ENCODE measurements around the gene KIAA1671.

Gene KIAA1671

DNA sequence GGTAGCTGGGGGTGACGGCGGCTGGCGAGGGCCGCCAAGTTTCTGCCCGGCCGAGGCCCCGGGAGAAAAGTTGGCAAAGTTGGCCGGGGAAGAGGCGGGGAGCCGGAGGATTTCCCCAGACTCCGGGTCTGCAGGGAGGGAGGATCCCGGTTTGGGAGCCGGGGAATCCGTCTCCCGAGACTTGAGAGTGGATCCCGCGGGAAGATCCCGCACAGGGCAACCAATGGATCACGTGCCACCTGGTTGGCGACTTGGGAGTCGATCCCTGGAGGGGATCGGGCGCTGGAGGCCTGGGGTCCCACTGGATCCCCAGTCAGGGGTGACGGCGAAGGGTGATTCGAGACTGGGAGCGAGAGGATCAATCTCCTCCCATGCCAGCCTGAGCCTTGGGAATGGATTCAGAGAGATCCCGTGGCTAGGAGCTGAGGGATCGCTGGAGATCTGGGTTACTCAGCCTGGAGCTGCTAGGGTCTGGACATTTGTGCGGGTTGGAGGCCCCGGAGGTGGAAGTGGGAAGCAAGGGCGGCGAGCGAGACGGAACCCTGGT is 394 bp downstream of the KIAA1671 start:
- DNase-seq (ENCODE audit: low read depth) = no peak

DNA sequence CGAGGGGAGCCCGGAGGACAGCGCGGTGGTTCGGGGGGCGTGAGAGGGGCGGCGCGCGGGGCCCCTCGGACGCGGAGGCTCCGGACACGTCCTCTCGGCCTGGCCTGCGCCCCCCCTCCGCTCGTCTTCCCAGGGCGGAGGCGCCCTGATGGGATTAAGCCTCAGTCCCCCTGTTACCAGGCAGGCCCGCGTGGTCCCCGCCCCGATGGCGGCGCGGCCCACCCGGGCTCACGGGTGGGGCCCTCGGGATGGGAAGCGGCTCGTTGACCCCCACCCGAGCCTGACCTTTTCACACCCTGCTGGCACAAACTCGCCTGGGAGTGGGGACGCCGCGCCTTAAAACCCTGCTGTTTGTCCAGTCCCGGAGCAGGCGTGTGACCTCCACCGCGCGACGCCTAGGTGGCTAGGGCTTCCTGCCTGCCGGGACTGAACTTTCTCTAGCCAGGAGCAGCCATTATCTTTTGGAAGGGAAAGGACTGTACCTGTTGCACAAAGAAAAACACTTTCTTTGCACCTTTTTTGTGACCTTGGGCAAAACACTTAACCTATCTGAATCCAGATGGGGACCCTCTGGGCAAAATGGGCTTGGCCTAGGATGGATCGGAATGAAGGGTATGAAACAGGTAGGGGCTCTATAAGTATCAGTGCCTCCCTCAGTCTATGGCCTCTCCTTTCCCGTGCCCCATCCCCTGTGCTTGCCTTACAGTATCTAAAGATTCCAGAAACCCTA is 1.0 kb downstream of the KIAA1671 start:
- no peak for DNase-seq (ENCODE audit: low read depth)

- no peak for DNase-seq (ENCODE audit: low read depth)
Observed at GRCh38 chr22:24954114-24954463, 1.6 kb downstream of the KIAA1671 start.

DNA sequence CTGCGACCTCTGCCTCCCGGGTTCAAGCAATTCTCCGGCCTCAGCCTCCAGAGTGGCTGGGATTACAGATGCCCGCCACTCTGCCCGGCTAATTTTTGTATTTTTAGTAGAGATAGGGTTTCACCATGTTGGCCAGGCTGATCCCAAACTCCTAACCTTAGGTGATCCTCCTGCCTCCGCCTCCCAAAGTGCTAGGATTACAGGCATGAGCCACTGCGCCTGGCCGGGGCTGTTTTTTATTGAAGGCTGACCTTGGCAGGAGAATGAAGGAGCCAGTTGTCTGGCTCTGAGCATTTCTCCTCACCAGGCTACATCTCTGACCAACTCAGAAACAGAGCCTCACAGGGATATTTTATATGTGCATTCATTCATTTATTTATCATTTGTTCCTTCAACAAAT is 2.3 kb downstream of the KIAA1671 start:
- DNase-seq (ENCODE audit: low read depth) = no peak

DNA sequence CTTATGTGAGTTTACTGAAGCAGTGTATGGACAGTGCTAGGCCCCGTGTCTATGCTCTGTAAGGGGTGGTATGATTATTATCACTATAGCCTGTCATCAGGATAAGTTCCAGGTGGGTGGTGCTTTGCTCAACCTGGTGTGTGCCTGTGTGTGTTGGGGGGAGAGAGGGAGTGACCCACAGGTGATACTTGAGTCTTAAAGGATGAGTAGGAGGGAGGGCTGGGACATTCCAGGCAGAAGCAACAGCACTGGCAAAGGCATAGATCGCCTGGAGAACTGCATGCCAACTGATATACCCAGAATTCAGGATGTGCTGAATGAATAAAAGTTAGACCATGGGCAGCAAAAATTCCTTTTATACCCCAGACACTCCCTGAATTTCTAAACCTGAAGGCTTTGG is 4.5 kb downstream of the KIAA1671 start:
- no peak for DNase-seq (ENCODE audit: low read depth)

- no peak for DNase-seq (ENCODE audit: low read depth)
Observed at GRCh38 chr22:24961217-24961844, 8.8 kb downstream of the KIAA1671 start.

GRCh38 chr22:24962094-24962493 is 9.6 kb downstream of the KIAA1671 start:
- no peak for DNase-seq (ENCODE audit: low read depth)

- DNase-seq (ENCODE audit: low read depth) = no peak
Observed at GRCh38 chr22:24962835-24963234, 10.3 kb downstream of the KIAA1671 start.

GRCh38 chr22:24964441-24964840 is 11.9 kb downstream of the KIAA1671 start:
- no peak for DNase-seq (ENCODE audit: low read depth)

DNA sequence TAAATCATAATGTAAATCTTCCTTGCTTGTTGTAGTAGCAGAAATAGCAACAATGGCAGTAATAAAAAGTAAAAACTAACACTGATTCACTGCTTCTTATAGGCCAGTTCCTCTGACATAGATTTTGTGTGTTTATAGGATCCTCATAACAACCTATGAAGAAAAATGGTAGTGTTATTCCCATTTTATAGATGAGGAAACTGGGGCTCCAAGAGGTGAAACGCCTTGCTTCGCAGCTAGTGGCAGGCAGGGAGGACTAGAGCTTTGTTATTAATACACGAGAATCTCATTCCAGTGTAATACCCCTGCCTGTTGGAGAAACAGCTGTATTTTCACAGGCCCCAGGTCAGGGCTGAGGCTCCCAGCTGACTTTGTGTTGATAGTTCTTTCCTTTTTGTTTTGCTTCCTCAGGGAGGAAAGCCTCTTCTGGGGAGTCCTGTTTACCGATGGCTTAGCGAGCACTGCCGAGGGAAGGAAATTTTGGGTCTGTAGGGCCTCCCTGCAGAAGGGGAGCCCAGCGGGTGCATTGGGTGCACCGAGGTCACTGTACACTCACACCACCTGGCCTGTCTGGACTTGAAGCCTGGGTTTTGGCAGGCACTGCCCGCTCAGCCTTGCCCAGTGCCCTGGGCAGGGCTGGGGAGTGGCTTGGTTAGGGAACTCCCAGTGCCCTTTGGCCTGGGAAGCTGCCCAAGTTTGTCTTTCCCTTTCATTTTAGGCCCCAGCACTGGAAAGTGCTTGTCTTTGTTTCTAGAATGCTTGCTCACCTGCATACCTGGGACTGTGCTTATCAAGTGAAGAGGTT is 13.5 kb downstream of the KIAA1671 start:
- DNase-seq (ENCODE audit: low read depth) = no peak

DNA sequence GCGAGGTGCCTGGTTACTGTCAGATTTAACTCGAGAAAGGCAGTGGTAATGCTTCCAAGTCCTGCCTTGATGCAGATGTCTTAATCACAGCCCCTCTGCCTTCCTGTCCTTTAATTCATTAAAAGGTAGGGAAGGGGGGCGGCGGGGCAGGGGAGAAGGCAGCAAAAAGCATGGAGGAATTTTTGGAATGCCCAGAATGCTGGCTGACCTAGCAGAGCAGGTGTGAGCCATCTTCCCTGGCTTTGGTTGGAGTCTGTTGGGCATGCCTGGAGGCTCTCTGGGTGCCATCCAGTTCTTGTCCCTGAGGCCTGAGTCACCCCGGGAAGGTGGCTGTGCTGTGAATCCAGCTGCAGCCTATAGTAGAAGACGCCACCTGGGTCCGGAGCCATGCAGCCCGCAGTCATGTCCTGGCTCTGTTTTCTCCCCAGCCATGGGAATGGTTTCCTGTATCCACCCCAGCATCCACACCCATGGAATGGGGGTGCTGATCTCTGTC is 15.6 kb downstream of the KIAA1671 start:
- DNase-seq (ENCODE audit: low read depth) = no peak

DNA sequence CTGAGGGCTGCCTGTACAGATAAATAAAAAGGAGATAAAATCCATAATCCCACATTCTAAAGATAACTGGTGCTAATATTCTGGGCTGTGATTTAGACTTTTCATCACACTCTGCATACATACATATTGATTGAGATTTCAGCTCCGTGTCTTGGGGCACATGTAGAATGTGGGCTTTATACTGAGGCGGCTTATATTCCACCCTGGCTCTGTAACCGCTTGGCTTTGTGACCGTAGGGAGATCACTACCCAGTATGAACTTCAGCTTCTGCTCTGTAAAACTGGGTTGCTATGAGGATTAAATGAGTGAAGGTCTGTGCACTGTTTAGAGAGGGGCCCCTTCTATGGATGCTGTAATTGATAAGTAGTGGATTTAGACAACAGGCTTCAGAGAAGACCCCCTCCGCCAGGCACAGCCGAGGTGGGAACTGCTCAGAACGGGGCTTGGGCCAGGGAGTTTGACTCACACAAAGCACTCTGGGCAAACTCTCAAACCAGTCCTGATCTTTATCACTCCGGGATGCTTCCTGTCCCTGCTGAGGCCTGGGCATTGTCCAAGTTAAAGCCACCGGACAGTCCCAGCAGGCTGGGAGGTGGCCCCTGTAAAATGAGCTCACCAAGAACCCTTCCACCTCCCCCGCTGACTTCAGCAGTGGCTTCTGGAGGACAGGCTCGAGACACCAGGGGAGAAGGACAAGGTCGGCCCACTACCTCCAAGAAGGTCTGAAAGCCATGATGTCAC is 17.2 kb downstream of the KIAA1671 start:
- no peak for DNase-seq (ENCODE audit: low read depth)

GRCh38 chr22:24972369-24972768 is 19.9 kb downstream of the KIAA1671 start:
- DNase-seq (ENCODE audit: low read depth) = no peak

GRCh38 chr22:24973872-24974271 is 21.4 kb downstream of the KIAA1671 start:
- no peak for DNase-seq (ENCODE audit: low read depth)

DNA sequence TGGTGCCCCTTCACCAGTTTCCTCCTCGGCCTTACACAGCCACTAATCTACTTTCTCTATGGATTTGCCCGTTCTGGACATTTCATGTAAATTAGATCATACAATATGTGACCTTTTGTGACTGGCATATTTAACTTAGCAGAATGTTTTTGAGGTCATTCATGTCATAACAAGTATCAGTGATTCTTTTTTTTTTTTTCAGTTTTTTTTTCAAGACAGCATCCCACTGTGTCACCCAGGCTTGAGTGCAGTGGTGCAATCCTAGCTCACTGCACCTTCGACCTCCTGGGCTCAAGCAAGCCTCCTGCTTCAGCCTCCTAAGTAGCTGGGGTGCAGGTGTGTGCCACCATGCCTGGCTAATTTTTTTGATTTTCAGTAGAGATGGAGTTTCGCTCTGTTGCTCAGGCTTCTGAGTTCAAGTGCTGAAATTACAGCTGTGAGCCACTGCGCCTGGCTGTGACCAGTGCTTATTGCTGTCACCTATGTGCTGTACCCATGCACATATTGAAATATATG is 22.7 kb downstream of the KIAA1671 start:
- DNase-seq (ENCODE audit: low read depth) = no peak

- DNase-seq (ENCODE audit: low read depth) = no peak
Observed at GRCh38 chr22:24975813-24976341, 23.4 kb downstream of the KIAA1671 start.

DNA sequence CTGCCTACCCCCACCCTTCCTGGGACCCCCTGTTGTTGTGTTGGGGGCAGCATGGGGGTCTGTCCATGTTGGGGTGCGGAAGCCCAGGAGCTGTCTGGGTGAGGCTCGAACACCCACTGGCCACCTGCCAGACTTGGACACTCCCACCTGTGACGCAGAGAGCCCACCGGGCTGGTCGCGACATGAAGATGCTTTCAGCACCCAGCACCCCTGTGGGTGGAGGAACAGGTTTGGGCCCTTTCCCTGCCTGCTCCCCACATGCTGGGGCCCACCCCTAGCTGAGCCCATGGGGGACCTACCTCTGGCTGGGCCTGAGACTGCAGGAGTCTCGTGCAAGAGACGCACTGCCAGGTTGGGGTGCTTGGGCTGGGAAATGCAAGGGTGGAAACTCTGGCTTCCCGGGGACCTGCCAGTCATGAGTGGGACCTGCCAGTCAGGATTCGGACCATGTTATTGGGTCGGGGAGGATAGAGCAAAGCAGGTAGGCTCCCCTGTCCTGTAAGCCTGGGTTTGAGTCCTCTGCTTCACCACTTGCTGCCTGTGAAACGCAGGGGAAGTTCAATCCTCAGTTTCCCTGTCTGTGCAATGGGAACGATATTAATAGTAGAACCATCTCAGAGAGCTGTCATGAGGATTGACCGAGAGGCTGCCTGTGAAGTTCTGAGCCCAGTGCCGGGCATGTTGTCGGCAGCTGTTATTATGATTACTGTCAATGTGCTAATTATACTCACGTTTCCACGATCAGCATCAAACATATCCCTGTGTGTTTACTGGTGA is 24.1 kb downstream of the KIAA1671 start:
- no peak for DNase-seq (ENCODE audit: low read depth)

GRCh38 chr22:24977370-24978221 is 25.1 kb downstream of the KIAA1671 start:
- DNase-seq (ENCODE audit: low read depth) = no peak

DNA sequence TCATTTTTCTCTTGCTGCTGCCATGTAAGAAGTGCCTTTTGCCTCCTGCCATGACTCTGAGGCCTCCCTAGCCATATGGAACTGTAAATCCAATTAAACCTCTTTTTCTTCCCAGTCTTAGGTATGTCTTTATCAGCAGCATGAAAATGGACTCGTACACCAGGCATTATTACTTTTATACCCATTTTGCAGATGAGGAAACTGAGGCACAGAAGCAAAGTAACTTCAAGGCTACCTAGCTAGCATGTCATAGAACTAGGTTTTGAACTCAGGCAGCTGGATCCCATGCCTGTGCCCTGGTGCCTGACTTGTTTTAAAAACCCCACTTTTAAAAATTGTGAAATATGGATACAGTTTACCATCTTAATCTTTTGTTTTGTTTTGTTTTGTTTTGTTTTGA is 25.8 kb downstream of the KIAA1671 start:
- DNase-seq (ENCODE audit: low read depth) = no peak

- no peak for DNase-seq (ENCODE audit: low read depth)
Observed at GRCh38 chr22:24981066-24981465, 28.6 kb downstream of the KIAA1671 start.
